Endothelial cell (in vitro differentiated cells): ENCODE measurements around the gene MACROD2. TPM values are rescaled to one million over a fixed set of nuclear protein-coding genes. Genes with fewer than 3 reads are reported as not detected.

Experiments
- DNase-seq: peaks from one replicate; pipeline ENCODE4 v3.0.0; 2021; ENCODE audit warnings: low spot score
- H3K27ac Mint-ChIP-seq: one replicate; pipeline ENCODE4 v1.8.0; 2021; ENCODE audit warnings: mixed read lengths, inconsistent platforms; ENCODE audit not compliant: unreplicated experiment
- H3K27me3 Mint-ChIP-seq: one replicate; pipeline ENCODE4 v1.8.0; 2021; ENCODE audit warnings: mild to moderate bottlenecking, moderate library complexity, mixed read lengths, inconsistent platforms; ENCODE audit not compliant: unreplicated experiment
- H3K36me3 Mint-ChIP-seq: one replicate; pipeline ENCODE4 v1.8.0; 2021; ENCODE audit warnings: mild to moderate bottlenecking, low read depth, mixed read lengths, inconsistent platforms; ENCODE audit not compliant: unreplicated experiment
- H3K4me1 Mint-ChIP-seq: one replicate; pipeline ENCODE4 v1.8.0; 2021; ENCODE audit warnings: mild to moderate bottlenecking, mixed read lengths, inconsistent platforms; ENCODE audit not compliant: unreplicated experiment
- H3K4me3 Mint-ChIP-seq: one replicate; pipeline ENCODE4 v1.8.0; 2021; ENCODE audit warnings: mild to moderate bottlenecking, mixed read lengths, inconsistent platforms; ENCODE audit not compliant: unreplicated experiment
- H3K9me3 Mint-ChIP-seq: one replicate; pipeline ENCODE4 v1.8.0; 2021; ENCODE audit warnings: mixed read lengths, inconsistent platforms; ENCODE audit not compliant: unreplicated experiment
- total RNA-seq: library from RNA; stranded (reverse); fragmentation: NEBNext Ultra II Directional; extraction: Animal tissue kit (Norgen Biotek cat#: 25700); gene quantifications from one replicate; pipeline ENCODE4 v1.2.1, GENCODE V29; 2021; ENCODE audit not compliant: unreplicated experiment
- TF ChIP-seq, protein P1 (sequence below): fragments of 200-600 bp; sonication (generic); IDR thresholded peaks from one replicate; pipeline ENCODE4 v1.5.0; 2021; ENCODE audit warnings: antibody characterized with exemption; ENCODE audit not compliant: unreplicated experiment

MACROD2 gene
- total RNA-seq, 1 donor from 2014 or later, result 6.4 TPM

DNA sequence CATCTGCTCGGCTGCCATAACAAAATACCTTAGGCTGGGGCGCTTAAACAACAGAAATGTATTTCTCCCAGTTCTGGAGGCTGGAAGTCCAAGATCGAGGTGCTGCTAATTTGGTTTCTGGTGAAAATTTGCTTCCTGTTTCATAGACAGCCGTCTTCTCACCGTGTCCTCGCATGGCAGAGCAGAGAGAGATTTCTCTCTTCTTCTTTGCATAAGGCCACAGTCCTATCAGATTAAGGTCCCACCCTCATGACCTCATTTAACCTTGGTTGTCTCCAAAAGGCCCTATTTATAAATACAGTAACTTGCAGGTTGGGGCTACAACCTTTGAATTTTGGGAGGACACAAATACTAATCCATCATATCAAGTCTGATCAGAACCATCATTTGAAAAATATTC, 2033.6 kb downstream of the MACROD2 start:
- H3K27me3 Mint-ChIP-seq, result no peaks in the 10 kb centered on the region
- TF ChIP-seq, protein P1, sequence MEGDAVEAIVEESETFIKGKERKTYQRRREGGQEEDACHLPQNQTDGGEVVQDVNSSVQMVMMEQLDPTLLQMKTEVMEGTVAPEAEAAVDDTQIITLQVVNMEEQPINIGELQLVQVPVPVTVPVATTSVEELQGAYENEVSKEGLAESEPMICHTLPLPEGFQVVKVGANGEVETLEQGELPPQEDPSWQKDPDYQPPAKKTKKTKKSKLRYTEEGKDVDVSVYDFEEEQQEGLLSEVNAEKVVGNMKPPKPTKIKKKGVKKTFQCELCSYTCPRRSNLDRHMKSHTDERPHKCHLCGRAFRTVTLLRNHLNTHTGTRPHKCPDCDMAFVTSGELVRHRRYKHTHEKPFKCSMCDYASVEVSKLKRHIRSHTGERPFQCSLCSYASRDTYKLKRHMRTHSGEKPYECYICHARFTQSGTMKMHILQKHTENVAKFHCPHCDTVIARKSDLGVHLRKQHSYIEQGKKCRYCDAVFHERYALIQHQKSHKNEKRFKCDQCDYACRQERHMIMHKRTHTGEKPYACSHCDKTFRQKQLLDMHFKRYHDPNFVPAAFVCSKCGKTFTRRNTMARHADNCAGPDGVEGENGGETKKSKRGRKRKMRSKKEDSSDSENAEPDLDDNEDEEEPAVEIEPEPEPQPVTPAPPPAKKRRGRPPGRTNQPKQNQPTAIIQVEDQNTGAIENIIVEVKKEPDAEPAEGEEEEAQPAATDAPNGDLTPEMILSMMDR, result no peak
- no peak overlapping the region for H3K4me3 Mint-ChIP-seq
- H3K27ac Mint-ChIP-seq, result no peak overlapping the region
- H3K4me1 Mint-ChIP-seq, result no peaks in the 10 kb centered on the region
- H3K9me3 Mint-ChIP-seq, result no peaks in the 10 kb centered on the region
- DNase-seq, result no peak
- H3K36me3 Mint-ChIP-seq, result no peaks in the 10 kb centered on the region

DNA sequence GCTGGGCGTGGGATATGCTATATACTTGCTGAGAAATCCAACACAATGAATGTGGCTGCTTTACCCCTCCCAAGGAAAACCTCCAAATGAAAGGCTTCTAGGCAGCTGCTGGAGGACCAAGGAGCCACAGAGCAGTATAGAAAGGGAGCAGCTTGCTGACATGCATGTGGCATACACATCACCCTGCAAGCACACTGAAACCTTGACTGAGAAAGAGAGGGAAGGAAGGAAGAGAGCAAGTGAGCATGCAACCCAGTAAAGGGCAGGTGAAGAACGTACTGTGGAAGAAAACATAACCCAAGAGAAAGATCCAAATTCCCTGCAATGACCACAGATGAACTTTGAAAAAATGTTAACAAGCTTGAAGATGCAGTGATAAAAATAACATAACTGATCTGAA, 2034.9 kb downstream of the MACROD2 start:
- Mint-ChIP-seq H3K4me1 (no peaks in the 10 kb centered on the region), H3K9me3 (no peaks in the 10 kb centered on the region), H3K27me3 (no peaks in the 10 kb centered on the region), H3K27ac (no peak overlapping the region), H3K36me3 (no peaks in the 10 kb centered on the region), H3K4me3 (no peak overlapping the region)
- DNase-seq, result no peak
- TF ChIP-seq, protein P1, result no peak

DNA sequence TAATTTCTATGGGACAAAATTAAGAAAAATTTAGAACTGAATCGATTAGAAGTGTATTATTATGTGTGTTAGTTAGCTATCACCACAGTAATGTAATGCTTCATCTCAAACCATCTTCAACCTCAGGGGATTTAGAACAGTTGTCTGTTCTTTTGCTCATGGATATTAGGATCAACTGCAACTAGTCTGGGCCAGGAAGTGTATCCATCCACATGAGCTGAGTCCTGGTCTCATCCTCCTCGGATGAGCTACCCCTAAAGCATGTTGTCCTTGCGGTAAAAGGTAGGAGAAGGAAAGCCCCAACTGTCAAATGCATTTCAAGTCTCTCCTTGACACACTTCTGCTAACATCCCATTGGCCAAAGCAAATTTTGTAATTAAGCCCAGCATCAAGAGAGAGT, 2040.3 kb downstream of the MACROD2 start:
- no peaks in the 10 kb centered on the region for H3K9me3 Mint-ChIP-seq
- H3K4me1 Mint-ChIP-seq, result peaks cover 2% of the 10 kb centered on the region
- H3K27ac Mint-ChIP-seq, result no peak overlapping the region
- no peaks in the 10 kb centered on the region for H3K27me3 Mint-ChIP-seq
- H3K36me3 Mint-ChIP-seq, result no peaks in the 10 kb centered on the region
- no peak for DNase-seq
- TF ChIP-seq, protein P1, result no peak
- H3K4me3 Mint-ChIP-seq, result no peak overlapping the region

DNA sequence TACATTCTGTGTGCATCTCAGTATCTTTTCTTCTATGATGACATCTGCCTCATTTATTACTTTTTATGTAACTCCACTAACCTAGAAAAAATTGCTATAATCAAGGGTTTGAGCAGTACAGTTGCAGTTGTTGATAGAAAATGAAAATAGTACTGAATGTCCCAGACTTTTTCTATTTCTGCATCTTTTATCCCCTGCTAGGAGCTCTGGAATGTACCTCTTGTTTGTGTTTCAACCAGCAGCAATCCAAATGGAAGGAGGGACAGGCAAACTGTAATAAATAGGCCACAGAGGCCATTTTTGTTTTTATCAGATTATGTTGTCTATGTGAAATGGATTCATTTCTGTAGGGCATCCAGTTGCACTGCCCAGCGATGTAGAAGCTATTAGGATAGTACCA, 2041.0 kb downstream of the MACROD2 start:
- TF ChIP-seq, protein P1, result no peak
- Mint-ChIP-seq H3K36me3 (no peaks in the 10 kb centered on the region), H3K4me3 (no peak overlapping the region), H3K4me1 (peaks cover 4% of the 10 kb centered on the region), H3K27ac (no peak overlapping the region), H3K27me3 (no peaks in the 10 kb centered on the region), H3K9me3 (no peaks in the 10 kb centered on the region)
- DNase-seq, result no peak

GRCh38 chr20:16040742-16041141, 2045.4 kb downstream of the MACROD2 start:
- no peak overlapping the region for H3K4me3 Mint-ChIP-seq
- H3K4me1 Mint-ChIP-seq, result peaks cover 4% of the 10 kb centered on the region
- no peak for DNase-seq
- no peak overlapping the region for H3K27ac Mint-ChIP-seq
- TF ChIP-seq, protein P1, result no peak
- H3K27me3 Mint-ChIP-seq, result no peaks in the 10 kb centered on the region
- no peaks in the 10 kb centered on the region for H3K9me3 Mint-ChIP-seq
- H3K36me3 Mint-ChIP-seq, result no peaks in the 10 kb centered on the region
